HL-60 (cell line): Measurements from ENCODE around the gene ZFP64.

ENCODE experiments used
- DNase-seq, 2 experiments: peaks; one replicate each; pipeline ENCODE4 v3.0.0-alpha.2; 2010 to 2020; ENCODE audit warnings: low read depth in 1 of 2, low spot score in 1 of 2
- H3K27ac ChIP-seq: fragments of 250-450 bp; sonication (Bioruptor Pico); replicated peaks from 2 replicates; pipeline ENCODE4 v1.5.1; 2020; ENCODE audit warnings: mild to moderate bottlenecking, moderate library complexity
- H3K27me3 ChIP-seq: fragments of 250-450 bp; sonication (Bioruptor Pico); 2 replicates; pipeline ENCODE4 v1.5.1; 2021; ENCODE audit warnings: mild to moderate bottlenecking, moderate library complexity; ENCODE audit not compliant: insufficient read depth, poor library complexity, severe bottlenecking
- H3K4me3 ChIP-seq: replicated peaks from 2 replicates; pipeline ENCODE4 v1.5.1; 2011; ENCODE audit warnings: mild to moderate bottlenecking, control low read depth, low read length; ENCODE audit not compliant: insufficient read depth
- GABPA ChIP-seq: IDR thresholded peaks from 2 replicates; pipeline ENCODE4 v1.6.1; 2012; ENCODE audit warnings: low read depth
- POLR2AphosphoS5 ChIP-seq: IDR thresholded peaks from 2 replicates; pipeline ENCODE4 v1.6.1; 2012; ENCODE audit warnings: low read depth
- SPI1 ChIP-seq: IDR thresholded peaks from 2 replicates; pipeline ENCODE4 v1.6.1; 2012; ENCODE audit warnings: low read depth, mild to moderate bottlenecking, borderline replicate concordance
- TF ChIP-seq, protein P1 (sequence below): IDR thresholded peaks from 2 replicates; pipeline ENCODE4 v1.6.1; 2012; ENCODE audit warnings: low read depth; ENCODE audit not compliant: insufficient replicate concordance
- TF ChIP-seq, protein P2 (sequence below): IDR thresholded peaks from one replicate; pipeline ENCODE4 v1.5.1; 2011; ENCODE audit warnings: low read length, control low read depth, inconsistent platforms; ENCODE audit not compliant: insufficient read depth

The ZFP64 gene

DNA sequence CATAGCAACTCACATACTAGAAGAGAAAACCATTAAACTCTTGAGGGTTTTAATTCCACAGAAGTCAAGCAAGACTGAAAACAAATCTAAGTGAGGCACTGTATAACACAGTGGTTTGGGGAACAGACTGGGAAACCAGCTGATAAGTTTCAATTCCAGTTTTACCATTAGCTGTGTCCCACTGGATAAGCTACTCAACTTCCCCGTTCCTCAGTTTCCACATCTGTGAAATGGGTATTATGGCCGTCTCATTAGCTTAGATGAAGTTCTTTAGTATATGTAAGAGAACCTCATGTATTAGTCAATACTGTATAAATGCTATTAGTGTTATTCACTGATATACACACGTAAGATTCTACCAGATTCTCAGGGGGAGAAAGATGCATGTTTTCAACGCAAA is 89.0 kb downstream of the ZFP64 start:
- Histone ChIP-seq H3K27me3 (no peaks in the 10 kb centered on the region), H3K4me3 (no peak overlapping the region), H3K27ac (no peak overlapping the region)
- DNase-seq = no peak
- TF ChIP-seq POLR2AphosphoS5 (no peak), SPI1 (no peak), GABPA (no peak)
- TF ChIP-seq, protein P1, sequence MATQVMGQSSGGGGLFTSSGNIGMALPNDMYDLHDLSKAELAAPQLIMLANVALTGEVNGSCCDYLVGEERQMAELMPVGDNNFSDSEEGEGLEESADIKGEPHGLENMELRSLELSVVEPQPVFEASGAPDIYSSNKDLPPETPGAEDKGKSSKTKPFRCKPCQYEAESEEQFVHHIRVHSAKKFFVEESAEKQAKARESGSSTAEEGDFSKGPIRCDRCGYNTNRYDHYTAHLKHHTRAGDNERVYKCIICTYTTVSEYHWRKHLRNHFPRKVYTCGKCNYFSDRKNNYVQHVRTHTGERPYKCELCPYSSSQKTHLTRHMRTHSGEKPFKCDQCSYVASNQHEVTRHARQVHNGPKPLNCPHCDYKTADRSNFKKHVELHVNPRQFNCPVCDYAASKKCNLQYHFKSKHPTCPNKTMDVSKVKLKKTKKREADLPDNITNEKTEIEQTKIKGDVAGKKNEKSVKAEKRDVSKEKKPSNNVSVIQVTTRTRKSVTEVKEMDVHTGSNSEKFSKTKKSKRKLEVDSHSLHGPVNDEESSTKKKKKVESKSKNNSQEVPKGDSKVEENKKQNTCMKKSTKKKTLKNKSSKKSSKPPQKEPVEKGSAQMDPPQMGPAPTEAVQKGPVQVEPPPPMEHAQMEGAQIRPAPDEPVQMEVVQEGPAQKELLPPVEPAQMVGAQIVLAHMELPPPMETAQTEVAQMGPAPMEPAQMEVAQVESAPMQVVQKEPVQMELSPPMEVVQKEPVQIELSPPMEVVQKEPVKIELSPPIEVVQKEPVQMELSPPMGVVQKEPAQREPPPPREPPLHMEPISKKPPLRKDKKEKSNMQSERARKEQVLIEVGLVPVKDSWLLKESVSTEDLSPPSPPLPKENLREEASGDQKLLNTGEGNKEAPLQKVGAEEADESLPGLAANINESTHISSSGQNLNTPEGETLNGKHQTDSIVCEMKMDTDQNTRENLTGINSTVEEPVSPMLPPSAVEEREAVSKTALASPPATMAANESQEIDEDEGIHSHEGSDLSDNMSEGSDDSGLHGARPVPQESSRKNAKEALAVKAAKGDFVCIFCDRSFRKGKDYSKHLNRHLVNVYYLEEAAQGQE = no peak
- TF ChIP-seq, protein P2, sequence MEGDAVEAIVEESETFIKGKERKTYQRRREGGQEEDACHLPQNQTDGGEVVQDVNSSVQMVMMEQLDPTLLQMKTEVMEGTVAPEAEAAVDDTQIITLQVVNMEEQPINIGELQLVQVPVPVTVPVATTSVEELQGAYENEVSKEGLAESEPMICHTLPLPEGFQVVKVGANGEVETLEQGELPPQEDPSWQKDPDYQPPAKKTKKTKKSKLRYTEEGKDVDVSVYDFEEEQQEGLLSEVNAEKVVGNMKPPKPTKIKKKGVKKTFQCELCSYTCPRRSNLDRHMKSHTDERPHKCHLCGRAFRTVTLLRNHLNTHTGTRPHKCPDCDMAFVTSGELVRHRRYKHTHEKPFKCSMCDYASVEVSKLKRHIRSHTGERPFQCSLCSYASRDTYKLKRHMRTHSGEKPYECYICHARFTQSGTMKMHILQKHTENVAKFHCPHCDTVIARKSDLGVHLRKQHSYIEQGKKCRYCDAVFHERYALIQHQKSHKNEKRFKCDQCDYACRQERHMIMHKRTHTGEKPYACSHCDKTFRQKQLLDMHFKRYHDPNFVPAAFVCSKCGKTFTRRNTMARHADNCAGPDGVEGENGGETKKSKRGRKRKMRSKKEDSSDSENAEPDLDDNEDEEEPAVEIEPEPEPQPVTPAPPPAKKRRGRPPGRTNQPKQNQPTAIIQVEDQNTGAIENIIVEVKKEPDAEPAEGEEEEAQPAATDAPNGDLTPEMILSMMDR = no peak

DNA sequence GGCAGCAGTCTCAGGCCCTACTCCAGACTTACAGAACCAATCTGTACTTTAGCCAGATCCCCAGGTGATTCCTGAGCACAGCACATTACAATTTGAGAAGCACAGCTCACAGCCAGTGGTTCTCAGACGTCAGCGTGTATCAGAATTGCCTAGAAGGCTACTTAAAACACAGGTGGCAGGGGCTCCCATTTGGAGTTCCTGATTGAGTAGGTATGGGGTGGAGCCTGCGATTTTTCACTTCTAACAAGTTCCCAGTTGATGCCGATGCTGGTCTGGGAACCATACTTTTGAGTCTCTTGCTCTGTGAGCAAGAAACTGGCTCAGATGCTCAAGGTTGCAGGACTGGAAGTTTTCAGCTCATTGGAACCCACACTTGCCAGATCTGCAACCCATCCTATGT is 89.5 kb downstream of the ZFP64 start:
- TF ChIP-seq SPI1 (no peak), GABPA (no peak), POLR2AphosphoS5 (no peak)
- TF ChIP-seq, protein P2 = no peak
- TF ChIP-seq, protein P1 = no peak
- Histone ChIP-seq H3K27ac (no peak overlapping the region), H3K4me3 (no peak overlapping the region), H3K27me3 (no peaks in the 10 kb centered on the region)
- no peak for DNase-seq
